ENCODE results near the gene GPR37. TPM values are rescaled to one million over a fixed set of nuclear protein-coding genes. Genes with fewer than 3 reads are reported as not detected.

The GPR37 gene
- total and polyA plus RNA-seq, 2 donors (not counting 1 experiment from before 2014, with no cell fraction given): 12.6 to 20.6 TPM

DNA sequence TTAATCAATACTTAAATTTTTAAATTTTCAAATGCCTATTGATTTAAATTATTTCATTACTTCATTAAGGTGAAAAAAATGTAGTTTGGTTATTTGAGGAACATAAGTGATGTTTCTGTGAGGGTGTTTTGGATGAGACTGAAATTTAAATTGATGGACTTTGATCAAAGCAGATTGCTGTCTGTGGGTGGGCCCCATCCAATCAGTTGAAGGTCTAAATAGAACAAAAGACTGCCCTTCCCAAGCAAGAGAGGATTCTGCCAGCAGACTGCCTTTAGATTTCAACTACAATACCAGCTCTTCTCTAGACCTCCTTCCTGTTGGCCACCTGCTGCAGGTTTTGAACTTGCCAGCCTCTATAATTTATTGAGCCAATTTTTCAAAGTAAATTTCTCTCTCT, 14.5 kb upstream of the GPR37 start:
- Histone ChIP-seq H3K4me2 (ENCODE audit: extremely low read depth, insufficient read depth, low read length) (no peak overlapping the region), H3K9me3 (ENCODE audit: control insufficient read depth, insufficient read depth, low read depth, low read length) (no peaks in the 10 kb centered on the region), H3K27me3 (ENCODE audit: control insufficient read depth, insufficient read depth, low read length) (no peaks in the 10 kb centered on the region), H2AFZ (ENCODE audit: low read length) (no peak overlapping the region), H3K9ac (ENCODE audit: insufficient read depth, low read length) (no peak overlapping the region), H4K20me1 (ENCODE audit: control insufficient read depth, extremely low read depth, insufficient read depth, low read length) (no peaks in the 10 kb centered on the region), H3K27ac (ENCODE audit: insufficient read depth, low read length) (no peak overlapping the region), H3K36me3 (ENCODE audit: control insufficient read depth, insufficient read depth, low read length) (no peaks in the 10 kb centered on the region), H3K4me1 (ENCODE audit: control insufficient read depth, extremely low read depth, insufficient read depth, low read length) (no peaks in the 10 kb centered on the region), H3K79me2 (ENCODE audit: control insufficient read depth, insufficient read depth, low read length) (no peaks in the 10 kb centered on the region), H3K4me3 (replicated peaks in 1 of 4; ENCODE audit: control extremely low read depth in 1 of 4, insufficient read depth in 1 of 4, low read depth in 3 of 4, low read length in 4 of 4) (no peak overlapping the region)
- TF ChIP-seq, protein P1, sequence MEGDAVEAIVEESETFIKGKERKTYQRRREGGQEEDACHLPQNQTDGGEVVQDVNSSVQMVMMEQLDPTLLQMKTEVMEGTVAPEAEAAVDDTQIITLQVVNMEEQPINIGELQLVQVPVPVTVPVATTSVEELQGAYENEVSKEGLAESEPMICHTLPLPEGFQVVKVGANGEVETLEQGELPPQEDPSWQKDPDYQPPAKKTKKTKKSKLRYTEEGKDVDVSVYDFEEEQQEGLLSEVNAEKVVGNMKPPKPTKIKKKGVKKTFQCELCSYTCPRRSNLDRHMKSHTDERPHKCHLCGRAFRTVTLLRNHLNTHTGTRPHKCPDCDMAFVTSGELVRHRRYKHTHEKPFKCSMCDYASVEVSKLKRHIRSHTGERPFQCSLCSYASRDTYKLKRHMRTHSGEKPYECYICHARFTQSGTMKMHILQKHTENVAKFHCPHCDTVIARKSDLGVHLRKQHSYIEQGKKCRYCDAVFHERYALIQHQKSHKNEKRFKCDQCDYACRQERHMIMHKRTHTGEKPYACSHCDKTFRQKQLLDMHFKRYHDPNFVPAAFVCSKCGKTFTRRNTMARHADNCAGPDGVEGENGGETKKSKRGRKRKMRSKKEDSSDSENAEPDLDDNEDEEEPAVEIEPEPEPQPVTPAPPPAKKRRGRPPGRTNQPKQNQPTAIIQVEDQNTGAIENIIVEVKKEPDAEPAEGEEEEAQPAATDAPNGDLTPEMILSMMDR (conservative IDR thresholded peaks at IDR 0.05 in 1 of 2, IDR thresholded peaks at IDR 0.05 in 1 of 2; ENCODE audit: low read depth in 1 of 2, low read length in 2 of 2): no peak
- TF ChIP-seq EZH2 (IDR thresholded peaks at IDR 0.05; ENCODE audit: low read length, missing control alignments): no peak
- no peak for DNase-seq (ENCODE audit: low read depth in 2 of 2)

DNA sequence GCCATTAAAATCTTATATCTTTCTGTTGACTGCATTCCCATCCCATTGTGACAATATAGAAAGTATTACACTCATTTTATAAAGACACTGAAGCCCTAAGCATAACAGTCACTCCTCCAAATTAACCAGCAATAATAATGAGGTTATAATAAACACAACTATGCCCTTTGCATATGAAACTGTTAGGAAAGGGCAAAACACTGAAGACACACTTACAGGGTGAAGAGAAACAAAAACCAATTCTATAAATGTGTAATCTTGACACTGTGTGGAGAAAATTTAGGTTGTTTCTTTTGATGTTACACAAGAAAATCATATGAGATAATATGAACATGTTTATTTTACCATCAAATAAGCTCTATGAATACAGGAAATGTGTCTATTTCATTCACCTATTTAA, 14.0 kb upstream of the GPR37 start:
- Histone ChIP-seq H3K36me3 (ENCODE audit: control insufficient read depth, insufficient read depth, low read length) (no peaks in the 10 kb centered on the region), H3K27ac (ENCODE audit: insufficient read depth, low read length) (no peak overlapping the region), H3K27me3 (ENCODE audit: control insufficient read depth, insufficient read depth, low read length) (no peaks in the 10 kb centered on the region), H2AFZ (ENCODE audit: low read length) (no peak overlapping the region), H3K79me2 (ENCODE audit: control insufficient read depth, insufficient read depth, low read length) (no peaks in the 10 kb centered on the region), H4K20me1 (ENCODE audit: control insufficient read depth, extremely low read depth, insufficient read depth, low read length) (no peaks in the 10 kb centered on the region), H3K4me3 (replicated peaks in 1 of 4; ENCODE audit: control extremely low read depth in 1 of 4, insufficient read depth in 1 of 4, low read depth in 3 of 4, low read length in 4 of 4) (no peak overlapping the region), H3K9me3 (ENCODE audit: control insufficient read depth, insufficient read depth, low read depth, low read length) (no peaks in the 10 kb centered on the region), H3K4me2 (ENCODE audit: extremely low read depth, insufficient read depth, low read length) (no peak overlapping the region), H3K4me1 (ENCODE audit: control insufficient read depth, extremely low read depth, insufficient read depth, low read length) (no peaks in the 10 kb centered on the region), H3K9ac (ENCODE audit: insufficient read depth, low read length) (no peak overlapping the region)
- TF ChIP-seq, protein P1 (conservative IDR thresholded peaks at IDR 0.05 in 1 of 2, IDR thresholded peaks at IDR 0.05 in 1 of 2; ENCODE audit: low read depth in 1 of 2, low read length in 2 of 2): no peak
- TF ChIP-seq EZH2 (IDR thresholded peaks at IDR 0.05; ENCODE audit: low read length, missing control alignments): no peak
- no peak for DNase-seq (ENCODE audit: low read depth in 2 of 2)

DNA sequence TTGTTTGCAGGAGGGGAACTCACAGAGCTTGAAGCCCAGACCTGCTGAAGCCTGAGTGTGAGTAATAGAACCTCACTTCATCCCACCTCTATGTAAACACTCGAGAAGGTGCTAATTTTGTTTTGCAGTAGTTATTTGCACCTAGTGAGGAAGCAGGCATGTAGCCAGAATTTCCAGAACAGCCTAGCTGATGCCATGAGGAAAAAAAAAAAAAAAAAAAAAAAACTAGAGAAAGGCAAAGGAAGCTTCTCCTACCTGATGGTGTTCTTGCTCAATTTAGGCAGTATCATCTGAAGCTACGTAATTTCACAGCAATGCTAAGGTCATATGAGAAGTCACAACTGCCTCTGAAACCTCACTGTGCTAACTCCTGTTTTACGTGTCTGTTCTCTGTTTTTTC, 13.6 kb upstream of the GPR37 start:
- H3K9ac ChIP-seq (ENCODE audit: insufficient read depth, low read length): no peak overlapping the region
- TF ChIP-seq, protein P1 (conservative IDR thresholded peaks at IDR 0.05 in 1 of 2, IDR thresholded peaks at IDR 0.05 in 1 of 2; ENCODE audit: low read depth in 1 of 2, low read length in 2 of 2): no peak
- TF ChIP-seq EZH2 (IDR thresholded peaks at IDR 0.05; ENCODE audit: low read length, missing control alignments): no peak
- H3K27ac ChIP-seq (ENCODE audit: insufficient read depth, low read length): no peak overlapping the region
- H4K20me1 ChIP-seq (ENCODE audit: control insufficient read depth, extremely low read depth, insufficient read depth, low read length): no peaks in the 10 kb centered on the region
- no peak overlapping the region for H3K4me3 ChIP-seq (replicated peaks in 1 of 4; ENCODE audit: control extremely low read depth in 1 of 4, insufficient read depth in 1 of 4, low read depth in 3 of 4, low read length in 4 of 4)
- no peaks in the 10 kb centered on the region for H3K36me3 ChIP-seq (ENCODE audit: control insufficient read depth, insufficient read depth, low read length)
- no peaks in the 10 kb centered on the region for H3K27me3 ChIP-seq (ENCODE audit: control insufficient read depth, insufficient read depth, low read length)
- DNase-seq (ENCODE audit: low read depth in 2 of 2): no peak
- H3K4me2 ChIP-seq (ENCODE audit: extremely low read depth, insufficient read depth, low read length): no peak overlapping the region
- H3K79me2 ChIP-seq (ENCODE audit: control insufficient read depth, insufficient read depth, low read length): no peaks in the 10 kb centered on the region
- H2AFZ ChIP-seq (ENCODE audit: low read length): no peak overlapping the region
- no peaks in the 10 kb centered on the region for H3K4me1 ChIP-seq (ENCODE audit: control insufficient read depth, extremely low read depth, insufficient read depth, low read length)
- H3K9me3 ChIP-seq (ENCODE audit: control insufficient read depth, insufficient read depth, low read depth, low read length): no peaks in the 10 kb centered on the region

Data from fibroblast of lung (primary cell).